ENCODE measurements around the gene NECAB3.

DNA sequence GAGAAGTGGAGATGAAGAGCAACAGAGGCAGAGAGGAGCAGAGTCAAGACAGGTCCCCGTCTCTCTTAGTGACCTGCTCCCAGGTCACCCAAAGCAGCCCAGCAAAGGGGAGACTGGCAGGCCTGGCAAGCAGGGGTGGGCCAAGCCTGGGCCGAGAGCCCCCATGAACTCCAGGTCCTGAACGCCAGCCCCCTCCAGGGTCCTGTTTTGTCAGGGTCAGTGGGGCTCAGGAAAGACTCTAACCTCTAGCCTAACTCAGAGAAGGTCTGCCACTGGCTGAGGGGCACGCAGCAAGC is 1.2 kb downstream of the NECAB3 start:
- TF ChIP-seq RCOR1 (IDR thresholded peaks at IDR 0.05; ENCODE audit: insufficient replicate concordance, low read length) (no peak), CTCF (conservative IDR thresholded peaks at IDR 0.05; ENCODE audit: low read depth, low read length) (no peak), RFX5 (IDR thresholded peaks at IDR 0.05; ENCODE audit: low read depth, low read length) (no peak), FOS (IDR thresholded peaks at IDR 0.05; ENCODE audit: low read depth, low read length) (no peak), CEBPB (IDR thresholded peaks at IDR 0.05; ENCODE audit: low read depth, low read length) (no peak), BHLHE40 (IDR thresholded peaks at IDR 0.05; ENCODE audit: low read depth, low read length) (no peak), MAZ (IDR thresholded peaks at IDR 0.05; ENCODE audit: borderline replicate concordance, low read depth, low read length) (no peak), RAD21 (IDR thresholded peaks at IDR 0.05; ENCODE audit: low read length) (no peak), ELK1 (IDR thresholded peaks at IDR 0.05; ENCODE audit: borderline replicate concordance, low read depth, low read length) (no peak), POLR2A (IDR thresholded peaks at IDR 0.05; ENCODE audit: low read depth, low read length) (no peak), USF2 (IDR thresholded peaks at IDR 0.05; ENCODE audit: low read depth, low read length) (no peak)

Measured in IMR-90 (cell line).